Stimulated activated CD4-positive, alpha-beta T cell treated with anti-CD3 and anti-CD28 coated beads, Interleukin-12 subunit alpha, Interleukin-12 subunit beta, amount 100 ng/mL, for 24 hours (primary cell): ENCODE results near the gene ZMYND15.

Experiments
- DNase-seq, 2 experiments: peaks; one replicate each; pipeline ENCODE4 v3.0.0-alpha.2; 2020; ENCODE audit warnings: low read depth in 2 of 2

Gene ZMYND15

DNA sequence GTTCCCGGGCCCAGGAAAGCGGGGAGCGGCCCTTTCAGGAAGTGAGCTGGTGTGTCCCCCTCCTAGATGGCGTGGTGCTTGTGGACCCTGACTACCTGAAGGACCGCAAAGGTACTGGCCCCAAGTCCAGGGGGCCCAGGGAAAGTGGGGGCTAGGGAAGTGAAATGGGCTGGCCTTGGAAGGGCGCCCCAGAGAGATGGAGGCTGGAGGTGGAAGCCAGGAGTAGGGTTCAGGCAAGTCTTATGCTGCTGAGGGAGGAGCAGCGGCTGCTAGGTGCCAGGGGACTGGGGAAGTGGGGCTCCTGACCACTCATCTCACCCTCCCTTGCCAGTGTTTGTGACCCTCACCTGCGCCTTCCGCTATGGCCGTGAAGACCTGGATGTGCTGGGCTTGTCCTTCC, 23.6 kb upstream of the ZMYND15 start:
- DNase-seq, result no peak

DNA sequence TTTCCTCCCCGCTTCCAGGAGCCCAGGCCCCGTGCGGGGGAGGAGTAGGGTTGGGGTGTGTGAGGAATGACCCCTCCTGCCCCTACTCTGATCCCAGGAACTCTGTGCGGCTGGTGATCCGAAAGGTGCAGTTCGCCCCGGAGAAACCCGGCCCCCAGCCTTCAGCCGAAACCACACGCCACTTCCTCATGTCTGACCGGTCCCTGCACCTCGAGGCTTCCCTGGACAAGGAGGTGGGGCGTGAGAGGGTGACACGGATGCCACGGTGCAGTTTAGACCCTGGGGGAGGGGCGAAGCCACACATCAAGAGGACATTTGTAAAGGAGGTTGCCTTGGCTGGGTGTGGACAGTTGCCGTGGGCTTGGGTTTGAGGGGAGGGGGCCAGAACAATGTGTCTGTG, 21.8 kb upstream of the ZMYND15 start:
- no peak for DNase-seq

DNA sequence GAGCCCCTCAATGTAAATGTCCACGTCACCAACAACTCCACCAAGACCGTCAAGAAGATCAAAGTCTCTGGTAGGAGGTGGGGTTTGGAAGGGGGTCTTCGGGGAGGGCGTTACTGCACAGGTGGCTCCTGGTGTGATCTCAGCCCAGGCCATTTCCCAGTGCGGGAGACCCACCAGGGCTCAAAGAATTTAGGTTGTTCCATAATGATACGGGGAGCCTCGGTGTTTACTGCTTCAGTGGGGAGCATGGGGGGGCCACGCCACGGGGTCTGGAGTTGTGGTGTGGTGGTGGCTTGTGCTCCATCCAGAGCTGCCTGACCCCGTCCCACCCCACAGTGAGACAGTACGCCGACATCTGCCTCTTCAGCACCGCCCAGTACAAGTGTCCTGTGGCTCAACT, 21.4 kb upstream of the ZMYND15 start:
- DNase-seq, result no peak

DNA sequence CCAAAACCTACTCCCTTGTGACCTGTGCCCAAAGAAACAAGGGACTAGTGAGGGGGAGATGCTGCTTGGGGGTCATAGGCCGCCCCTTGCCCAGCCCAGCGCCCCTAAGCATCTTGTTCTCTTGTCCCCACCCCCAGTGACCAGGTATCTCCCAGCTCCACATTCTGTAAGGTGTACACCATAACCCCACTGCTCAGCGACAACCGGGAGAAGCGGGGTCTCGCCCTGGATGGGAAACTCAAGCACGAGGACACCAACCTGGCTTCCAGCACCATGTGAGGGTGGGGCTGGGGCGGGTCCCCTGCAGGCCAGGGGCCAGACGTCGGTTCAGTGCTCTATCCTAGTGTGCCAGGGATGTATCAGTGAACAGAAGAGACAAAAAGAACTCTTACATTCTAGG, 20.5 kb upstream of the ZMYND15 start:
- no peak for DNase-seq

DNA sequence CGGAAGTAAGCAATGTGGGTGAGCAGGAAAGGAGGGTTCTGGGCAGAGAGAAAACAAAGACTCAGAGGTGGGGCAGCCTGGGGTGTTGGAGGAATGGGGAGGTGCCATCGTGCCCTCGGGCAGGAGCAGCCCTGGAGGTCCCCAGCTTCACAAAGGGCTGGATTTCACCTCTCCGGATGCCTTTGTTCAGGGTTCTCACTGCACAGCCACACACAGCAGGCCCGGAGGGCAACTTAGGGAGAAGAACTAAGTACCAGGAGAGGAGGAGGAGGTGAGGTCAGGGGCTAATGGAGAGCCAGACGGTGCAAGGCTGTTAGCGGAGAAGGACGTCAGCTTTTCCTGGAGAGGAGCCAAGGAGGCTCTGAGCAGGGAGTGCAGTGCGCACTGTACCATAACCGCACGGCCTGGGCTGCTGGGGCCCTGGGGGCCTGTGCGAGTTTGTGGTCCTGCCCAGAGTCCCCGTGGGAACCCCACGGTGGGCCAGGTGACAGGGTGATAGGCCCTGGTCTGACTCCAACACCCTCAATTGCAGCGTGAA, 19.9 kb upstream of the ZMYND15 start:
- no peak for DNase-seq

DNA sequence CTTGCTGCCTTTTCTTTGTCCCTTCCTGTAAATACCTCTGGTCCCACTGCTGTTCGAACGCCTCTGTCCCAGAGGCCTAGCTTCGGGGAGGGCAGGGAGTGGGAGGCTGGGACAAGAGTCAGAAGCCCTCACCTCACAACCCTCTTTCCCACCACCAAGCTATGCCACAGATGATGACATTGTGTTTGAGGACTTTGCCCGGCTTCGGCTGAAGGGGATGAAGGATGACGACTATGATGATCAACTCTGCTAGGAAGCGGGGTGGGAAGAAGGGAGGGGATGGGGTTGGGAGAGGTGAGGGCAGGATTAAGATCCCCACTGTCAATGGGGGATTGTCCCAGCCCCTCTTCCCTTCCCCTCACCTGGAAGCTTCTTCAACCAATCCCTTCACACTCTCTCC, 18.8 kb upstream of the ZMYND15 start:
- no peak for DNase-seq

DNA sequence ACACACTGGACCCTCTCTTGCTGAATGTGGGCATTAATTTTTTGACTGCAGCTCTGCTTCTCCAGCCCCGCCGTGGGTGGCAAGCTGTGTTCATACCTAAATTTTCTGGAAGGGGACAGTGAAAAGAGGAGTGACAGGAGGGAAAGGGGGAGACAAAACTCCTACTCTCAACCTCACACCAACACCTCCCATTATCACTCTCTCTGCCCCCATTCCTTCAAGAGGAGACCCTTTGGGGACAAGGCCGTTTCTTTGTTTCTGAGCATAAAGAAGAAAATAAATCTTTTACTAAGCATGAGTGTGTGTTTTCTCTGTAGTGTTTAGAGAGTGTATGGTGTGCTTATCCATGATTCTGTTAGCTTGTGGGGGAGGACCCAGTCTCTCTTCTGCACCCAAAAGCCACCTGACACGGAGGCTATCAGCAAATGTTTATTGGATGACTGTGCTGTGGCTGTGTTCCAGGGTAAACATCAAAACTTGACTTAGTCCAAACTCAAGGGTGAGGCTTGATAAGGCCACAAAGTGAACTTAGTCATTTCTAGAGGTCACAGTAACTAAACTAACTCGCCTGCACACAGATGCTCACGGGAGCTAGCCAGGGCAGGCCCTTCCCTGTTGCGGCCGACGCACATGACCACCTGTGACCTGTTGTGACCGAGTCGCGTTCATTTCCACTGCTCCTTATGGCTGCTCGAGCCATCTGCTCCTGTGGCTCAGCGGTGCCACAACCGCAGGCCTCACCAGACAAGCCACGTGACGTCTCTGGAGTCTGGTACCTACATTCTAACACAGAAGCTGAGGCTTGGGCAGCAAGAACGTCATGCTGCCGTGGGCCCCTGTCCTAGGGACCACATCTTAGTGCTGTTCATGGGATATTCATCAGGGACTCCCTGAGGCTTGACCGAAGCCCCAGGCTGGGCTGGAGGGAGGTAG, 18.2 kb upstream of the ZMYND15 start:
- DNase-seq, result no peak

DNA sequence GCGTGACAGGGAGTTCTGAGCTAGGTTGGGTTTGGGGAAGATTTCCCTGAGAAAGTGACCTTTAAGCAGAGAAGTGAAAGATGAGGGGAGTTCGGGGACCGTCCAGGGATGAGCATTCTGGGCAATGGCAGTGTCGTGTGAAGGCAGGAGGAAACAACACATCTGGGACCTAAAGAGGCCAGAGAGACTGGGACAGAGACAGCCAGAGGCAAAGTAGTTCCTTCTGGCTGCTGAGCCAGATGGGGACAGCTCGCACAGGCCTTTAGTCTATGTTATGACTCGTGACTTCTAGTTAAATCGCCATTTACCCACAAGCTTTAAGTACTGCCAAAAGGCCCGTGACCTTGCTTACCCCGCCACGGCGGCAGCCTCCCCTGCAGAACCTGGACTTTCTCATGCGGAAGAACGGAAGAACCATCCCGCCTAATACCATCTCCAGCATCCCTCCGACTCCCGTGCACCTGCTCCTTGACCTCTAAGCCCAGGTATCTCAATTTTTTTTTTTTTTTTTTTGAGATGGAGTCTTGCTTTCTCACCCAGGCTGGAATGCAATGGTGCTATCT, 16.9 kb upstream of the ZMYND15 start:
- DNase-seq, result no peak

DNA sequence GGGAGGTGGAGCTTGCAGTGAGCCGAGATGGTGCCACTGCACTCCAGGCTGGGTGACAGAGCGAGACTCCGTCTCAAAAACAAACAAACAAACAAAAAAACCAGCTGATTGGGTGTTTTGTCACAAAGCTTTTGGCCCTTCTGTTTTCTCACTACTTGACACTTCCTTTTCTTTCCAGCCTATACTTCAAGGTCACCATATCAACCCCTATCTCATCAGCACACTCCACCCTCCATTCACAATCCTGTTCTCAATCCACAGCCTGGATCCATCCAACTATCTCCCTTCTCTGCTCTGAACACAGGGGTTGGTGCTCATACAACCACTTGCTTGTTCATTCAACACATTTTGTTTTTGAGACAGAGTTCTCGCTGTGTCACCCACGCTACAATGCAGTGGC, 15.0 kb upstream of the ZMYND15 start:
- DNase-seq, result no peak

DNA sequence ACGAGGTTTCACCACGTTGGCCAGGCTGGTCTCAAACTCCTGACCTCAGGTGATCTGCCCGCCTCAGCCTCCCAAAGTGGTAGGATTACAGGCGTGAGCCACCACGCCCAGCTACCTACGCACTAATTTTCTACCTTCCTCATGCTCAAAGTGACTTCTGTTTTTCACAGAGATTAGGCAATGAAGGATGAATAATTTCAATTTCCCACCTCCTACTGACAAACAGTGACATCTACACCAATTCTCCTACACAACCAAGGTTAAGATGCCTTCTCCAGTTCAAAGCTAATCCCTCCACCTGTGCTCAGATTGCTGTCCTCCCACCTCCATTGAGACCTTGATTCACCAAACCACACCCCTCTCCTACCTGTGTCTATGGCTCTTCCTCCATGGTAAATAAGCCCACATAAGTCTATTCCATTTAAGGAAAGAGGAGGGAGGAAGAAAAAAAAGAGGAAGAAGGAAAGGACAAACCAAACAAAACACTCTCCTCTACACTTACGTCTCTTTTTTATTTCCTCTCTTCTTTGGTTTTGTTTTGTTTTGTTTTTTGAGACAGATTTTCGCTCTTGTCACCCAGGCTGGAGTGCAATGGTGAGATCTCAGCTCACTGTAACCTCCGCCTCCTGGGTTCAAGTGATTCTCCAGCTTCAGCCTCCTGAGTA, 13.9 kb upstream of the ZMYND15 start:
- no peak for DNase-seq

DNA sequence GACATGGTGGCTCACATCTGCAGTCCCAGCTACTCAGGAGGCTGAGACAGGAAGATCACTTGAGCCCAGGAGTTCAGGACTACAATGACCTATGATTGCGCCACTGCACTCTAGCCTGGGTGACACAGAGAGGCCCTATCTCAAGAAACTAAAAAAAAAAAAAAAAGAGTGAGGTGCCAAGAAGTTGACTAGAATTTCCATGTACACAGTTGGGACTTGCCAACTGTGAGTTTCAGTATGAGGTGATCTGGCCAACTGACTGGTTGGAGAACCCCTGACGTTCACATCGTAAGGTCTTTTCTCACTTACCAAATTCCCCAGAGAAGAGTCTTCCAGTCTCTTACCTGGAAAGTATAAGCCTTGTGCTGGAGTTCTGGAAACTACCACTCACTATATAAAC, 11.5 kb upstream of the ZMYND15 start:
- no peak for DNase-seq

DNA sequence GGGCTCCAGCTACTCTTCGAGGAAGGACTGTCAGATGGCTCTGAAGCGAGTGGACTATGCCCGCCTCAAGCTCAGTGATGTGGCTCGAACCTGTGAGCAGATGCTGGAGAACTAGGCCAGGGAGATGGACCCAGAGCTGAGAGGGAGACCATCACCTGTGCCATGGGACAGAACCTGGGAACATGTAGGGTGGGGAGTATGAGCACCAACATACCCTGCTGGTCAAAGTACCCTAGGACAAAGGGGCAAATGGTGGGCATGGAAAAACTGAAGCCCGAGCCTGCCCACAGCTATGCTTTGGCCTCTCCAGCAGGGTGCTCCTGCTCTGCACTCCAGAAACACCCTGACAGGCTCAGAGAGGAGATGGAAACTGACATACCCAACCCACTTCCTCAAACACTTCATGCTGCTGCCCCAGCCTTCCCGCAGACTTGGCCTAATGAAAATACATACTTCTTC, 6.5 kb upstream of the ZMYND15 start:
- DNase-seq, result no peak

DNA sequence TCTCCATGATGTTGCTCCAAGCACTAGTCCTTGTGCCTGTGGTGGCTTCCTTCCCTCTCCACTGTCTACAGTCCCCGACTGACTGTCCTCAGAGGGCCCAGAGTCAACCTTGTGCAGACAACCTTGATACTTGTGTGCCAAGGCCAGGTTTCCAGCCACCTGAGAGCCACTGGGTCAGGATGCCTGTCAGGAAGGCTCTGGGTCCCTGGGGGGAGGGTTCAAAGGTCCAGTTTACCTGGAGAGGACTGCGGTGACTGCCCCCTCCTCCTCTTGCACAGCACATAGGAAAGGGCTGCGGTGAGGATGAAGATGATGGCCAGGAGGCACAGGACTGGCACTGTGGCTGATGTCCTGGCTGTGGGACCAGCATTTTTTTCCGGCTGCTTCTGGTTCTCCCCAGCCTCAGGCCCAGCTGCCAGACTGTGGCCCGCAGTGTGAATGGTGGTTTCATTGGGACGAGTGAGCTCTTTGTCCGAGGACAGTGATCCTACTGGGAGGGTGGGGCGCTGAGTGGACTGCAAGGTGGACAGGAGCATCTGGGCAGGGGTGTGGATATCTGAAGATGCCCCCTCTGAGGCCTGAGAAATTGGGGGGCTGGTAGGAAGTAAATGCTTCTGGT, 4.7 kb upstream of the ZMYND15 start:
- DNase-seq, result no peak

DNA sequence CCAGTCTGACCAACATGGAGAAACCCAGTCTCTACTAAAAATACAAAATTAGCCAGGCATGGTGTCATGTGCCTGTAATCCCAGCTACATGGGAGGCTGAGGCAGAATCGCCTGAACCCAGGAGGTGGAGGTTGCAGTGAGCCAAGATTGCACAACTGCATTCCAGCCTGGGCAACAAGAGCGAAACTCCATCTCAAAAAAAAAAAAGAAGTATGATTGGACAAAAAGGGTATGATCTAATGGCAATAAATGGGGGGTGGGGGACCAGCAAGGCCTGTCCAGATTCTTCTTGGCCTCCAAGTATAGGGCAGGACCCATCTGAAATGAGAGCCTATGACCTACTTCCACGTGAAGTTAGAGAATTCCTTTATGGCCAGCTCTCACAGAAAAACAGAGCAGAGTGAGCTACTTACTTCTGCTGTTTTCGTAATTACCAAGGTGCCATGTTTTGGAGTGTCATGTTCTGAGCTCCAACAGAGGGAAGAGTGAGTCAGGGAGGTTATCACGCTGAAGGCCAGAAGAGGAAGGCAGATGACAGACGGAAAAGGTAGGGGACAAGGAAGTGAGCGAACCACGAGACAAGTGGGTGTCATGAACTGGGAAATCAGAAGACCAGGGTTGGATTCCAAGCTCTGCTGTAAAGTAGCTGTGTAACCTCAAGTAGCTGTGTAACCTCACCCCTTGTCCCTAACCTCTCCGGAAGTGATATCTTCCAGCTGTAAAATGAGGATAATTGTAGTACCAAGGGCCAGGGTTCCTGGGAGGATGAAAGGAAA, 3.6 kb upstream of the ZMYND15 start:
- DNase-seq, result no peak

DNA sequence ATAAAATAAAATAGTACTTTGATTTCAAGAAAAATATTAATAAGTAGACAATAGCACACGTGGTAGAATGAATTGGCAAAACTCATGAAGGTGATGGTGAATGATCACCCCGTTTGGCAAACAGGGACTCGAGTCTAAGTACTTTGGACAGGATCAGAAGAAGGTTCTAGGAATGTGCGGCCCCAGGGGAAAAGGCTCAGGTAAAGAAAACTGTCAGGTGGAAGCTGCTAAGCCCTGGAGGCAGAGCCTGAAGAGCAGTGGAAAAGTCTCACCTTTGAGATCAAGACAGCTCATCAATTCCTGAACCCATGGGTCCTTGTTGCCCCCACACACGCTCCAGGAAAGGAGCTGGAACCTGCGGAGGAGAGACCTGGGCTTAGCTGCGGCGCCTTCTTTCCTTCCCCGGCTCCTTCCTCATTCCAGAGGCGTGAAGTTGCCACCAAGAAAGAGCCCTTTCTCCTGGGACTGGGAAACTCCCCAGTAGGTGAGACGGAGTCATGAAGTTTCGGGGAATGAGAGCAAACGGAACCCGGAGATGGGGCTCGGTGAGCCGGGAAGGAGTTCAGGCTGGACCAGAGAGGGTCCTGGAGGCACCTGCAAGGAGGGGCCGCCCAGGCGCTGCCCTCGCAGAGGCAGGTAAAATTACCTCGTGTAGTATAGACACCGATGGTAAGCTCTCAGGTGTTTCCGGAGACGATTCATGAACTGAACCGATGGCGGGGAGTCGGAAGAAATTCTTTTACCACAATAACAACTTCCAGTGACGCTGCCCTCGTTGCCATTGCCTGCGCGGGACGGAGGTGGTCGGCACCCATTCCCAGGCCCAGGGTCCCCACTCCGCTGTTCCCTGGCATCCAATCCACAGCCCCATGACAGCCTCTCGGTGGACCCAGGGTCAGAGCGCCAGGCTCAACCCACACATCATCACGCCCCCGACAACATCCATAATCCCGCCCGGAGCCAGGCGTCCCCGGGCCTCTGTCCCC, 1.2 kb upstream of the ZMYND15 start:
- no peak for DNase-seq

DNA sequence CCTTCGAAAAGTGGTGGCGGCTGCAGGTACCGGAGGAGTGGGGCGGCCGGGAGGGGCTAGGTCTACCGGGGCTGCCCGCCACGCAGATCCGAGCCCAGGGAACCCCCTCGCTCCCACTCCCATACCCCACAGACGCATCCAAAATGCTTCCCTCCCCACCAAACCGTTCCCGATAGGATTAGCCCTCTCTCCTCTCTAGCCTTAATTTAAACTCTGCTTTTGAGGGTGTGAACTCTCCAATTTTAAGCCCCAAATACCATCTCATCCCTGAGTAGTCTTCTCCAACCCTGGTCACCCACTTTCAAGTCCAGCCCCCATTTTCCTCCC, 355 bp downstream of the ZMYND15 start:
- no peak for DNase-seq

DNA sequence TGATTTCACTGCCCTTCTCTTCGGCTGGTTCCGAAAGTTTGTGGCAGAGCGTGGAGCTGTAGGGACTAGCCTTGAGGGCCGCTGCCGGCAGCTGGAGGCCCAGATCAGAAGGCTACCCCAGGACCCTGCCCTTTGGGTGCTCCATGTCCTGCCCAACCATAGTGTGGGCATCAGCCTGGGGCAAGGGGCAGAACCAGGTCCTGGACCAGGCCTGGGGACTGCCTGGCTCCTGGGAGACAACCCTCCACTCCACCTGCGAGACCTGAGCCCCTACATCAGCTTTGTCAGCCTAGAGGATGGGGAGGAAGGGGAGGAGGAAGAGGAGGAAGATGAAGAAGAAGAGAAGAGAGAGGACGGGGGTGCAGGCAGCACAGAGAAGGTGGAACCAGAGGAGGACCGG, 951 bp downstream of the ZMYND15 start:
- no peak for DNase-seq

DNA sequence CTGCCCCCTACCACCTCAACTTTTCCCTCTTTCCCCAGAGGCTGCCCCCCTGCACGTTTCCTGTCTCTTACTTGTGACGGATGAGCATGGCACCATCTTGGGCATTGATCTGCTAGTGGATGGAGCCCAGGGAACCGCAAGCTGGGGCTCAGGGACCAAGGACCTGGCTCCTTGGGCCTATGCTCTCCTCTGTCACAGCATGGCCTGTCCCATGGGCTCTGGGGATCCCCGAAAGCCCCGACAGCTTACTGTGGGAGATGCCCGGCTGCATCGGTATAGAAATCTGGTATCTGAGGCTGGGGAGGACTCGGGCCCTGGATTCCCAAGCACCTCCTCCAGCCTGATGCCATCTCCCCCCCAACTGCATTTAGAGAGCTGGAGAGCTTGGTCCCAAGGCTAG, 1.9 kb downstream of the ZMYND15 start:
- no peak for DNase-seq

DNA sequence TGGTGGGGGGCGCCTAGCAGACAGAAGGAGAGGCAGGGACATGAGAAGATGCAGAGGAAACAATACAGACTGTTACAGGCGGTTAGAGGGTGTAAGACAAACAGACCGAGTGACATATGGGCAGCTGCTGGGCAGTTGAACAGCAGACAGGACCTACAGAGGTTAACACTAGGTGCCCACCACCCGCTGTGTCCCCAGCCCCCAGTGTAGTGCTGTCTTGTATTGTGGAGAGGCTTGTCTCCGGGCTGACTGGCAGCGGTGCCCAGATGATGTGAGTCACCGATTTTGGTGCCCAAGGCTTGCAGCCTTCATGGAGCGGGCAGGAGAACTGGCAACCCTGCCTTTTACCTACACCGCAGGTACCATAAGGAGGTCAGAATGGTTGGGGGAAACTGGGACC, 2.5 kb downstream of the ZMYND15 start:
- DNase-seq, result no peak

DNA sequence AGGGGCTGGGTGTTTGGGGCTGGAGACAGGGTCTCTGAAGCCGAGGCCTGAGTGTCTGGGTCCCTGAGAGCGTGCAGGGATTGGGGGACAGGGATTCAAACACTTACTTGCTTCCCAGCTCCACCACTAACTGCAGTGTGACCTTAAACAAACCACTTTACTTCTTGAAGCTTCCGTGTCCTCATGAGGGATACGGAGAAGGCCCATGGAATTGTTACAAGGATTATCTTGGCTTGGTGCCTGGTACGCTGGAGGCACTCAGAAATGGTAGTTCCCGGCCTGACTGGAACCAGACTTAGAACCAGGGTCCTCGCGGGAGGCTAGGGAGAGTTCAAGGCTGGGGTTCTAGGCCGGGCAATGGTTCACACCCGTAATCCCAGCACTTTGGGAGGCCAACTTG, 3.0 kb downstream of the ZMYND15 start:
- no peak for DNase-seq
